Measurements from ENCODE around the gene USP36. TPM values are rescaled to one million over a fixed set of nuclear protein-coding genes. Genes with fewer than 3 reads are reported as not detected.
"Not testable (repeated sequence)": the region's sequence is repeated elsewhere in the genome, so short reads cannot be mapped to it uniquely, and the experiment has no call there.

USP36 gene
- total RNA-seq, 5 donors from 2014 or later (not counting 1 experiment from before 2014, with no cell fraction given), result 132 to 487 (median 143) TPM

DNA sequence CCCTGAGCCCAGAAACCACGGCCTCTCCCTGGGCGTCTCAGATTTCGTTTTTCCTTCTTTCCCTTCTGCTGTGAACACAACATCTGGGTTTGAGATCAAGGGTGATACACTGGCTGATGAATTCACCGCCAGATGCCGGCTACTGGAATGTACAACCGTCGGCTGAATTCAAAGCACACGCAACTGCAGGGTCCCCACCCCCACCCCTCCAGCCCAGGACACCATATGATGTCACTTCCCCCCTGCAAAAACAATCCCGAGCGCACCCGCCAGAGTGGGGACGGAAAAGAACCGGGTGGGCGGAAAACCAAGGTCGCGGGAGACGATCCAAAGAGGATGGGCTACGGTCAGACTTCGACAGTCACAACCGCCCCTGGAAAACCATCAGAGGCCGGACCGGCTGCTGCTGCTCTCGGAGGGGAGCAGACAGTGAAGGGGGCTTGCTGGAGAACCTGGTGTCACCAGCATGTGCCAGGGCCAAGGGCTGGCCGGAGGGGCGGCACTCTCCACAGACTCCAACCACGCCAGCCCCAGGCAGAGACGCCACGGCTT, 39.1 kb upstream of the USP36 start:
- peak; percentile 49 to 74 (median 51) for ATAC-seq (replicated peaks in 1 of 4)
- H3K36me3 Mint-ChIP-seq, result no peaks in the 10 kb centered on the region
- H3K27ac ChIP-seq (ENCODE audit: low read length), result peak overlapping the region; percentile 19
- H3K9me3 Mint-ChIP-seq, result no peaks in the 10 kb centered on the region
- H3K27ac Mint-ChIP-seq, result peak overlapping the region; percentile 74
- H3K4me1 ChIP-seq (ENCODE audit: control insufficient read depth in 1 of 2, extremely low read depth in 1 of 2, insufficient read depth in 2 of 2, low read length in 2 of 2), result peaks cover 2 to 39% of the 10 kb centered on the region in 2 experiments
- 38% methylated on average over 20 of the region's 28 CpGs for WGBS (ENCODE audit: insufficient coverage)
- no peaks in the 10 kb centered on the region for H3K9me3 ChIP-seq
- ChIA-PET CTCF (no interaction called here), POLR2A (no interaction called here)
- peaks cover 0 to 64% of the 10 kb centered on the region in 2 experiments for H3K27me3 ChIP-seq (replicated peaks in 1 of 2; ENCODE audit: control insufficient read depth in 2 of 2, extremely low read depth in 1 of 2, insufficient read depth in 2 of 2, low read length in 1 of 2)
- H3K4me1 Mint-ChIP-seq, result peaks cover 26 to 38% (median 27%) of the 10 kb centered on the region in 3 donors
- H3K27me3 Mint-ChIP-seq, result peaks cover 0 to 19% of the 10 kb centered on the region in 2 donors
- peak overlapping the region; percentile 25 to 52 for H3K4me3 ChIP-seq (ENCODE audit: control insufficient read depth in 1 of 2, extremely low read depth in 1 of 2, low read length in 1 of 2)
- H3K4me3 Mint-ChIP-seq, result peak overlapping the region; percentile 61 to 71 (median 64)
- DNase-seq, result peak in 24 of 35 experiments; percentile 8 to 56 (median 23)
- no peaks in the 10 kb centered on the region for H3K36me3 ChIP-seq (ENCODE audit: control insufficient read depth in 2 of 2, extremely low read depth in 1 of 2, insufficient read depth in 1 of 2, low read length in 1 of 2)

DNA sequence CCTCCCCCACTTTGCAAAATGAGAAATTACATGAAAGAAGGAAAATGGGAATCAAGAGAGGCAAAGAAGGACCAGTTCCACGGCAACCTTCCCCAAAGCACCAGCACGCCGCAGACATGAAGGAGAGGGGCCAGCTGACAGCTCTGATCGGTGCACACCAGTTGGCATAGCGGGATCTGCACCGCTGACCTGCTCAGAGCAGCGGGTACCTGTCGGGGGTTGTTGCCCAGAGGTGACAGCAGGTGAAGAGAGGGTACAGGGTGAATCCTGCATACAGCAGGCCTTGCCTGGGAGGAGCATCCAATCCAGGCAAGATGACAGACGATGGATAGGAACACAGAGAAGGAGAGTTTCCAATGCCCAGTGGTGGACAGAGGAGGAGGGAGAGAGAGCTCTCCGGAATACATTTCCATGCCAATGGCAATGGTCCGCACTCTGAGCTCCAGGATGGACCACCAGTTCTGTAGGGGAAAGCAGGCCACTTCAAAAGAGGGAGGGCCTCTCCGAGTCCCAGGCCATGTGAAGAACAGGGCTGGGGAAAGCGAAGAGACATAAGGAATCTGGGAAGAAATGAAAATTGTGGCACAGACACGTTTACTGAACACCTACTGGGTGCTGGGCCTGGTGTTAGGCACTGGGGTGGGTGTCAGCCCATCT, 38.4 kb upstream of the USP36 start:
- DNase-seq (no peak), ATAC-seq (replicated peaks in 1 of 4) (no peak)
- H3K9me3 ChIP-seq, result no peaks in the 10 kb centered on the region
- no peaks in the 10 kb centered on the region for H3K36me3 ChIP-seq (ENCODE audit: control insufficient read depth in 2 of 2, extremely low read depth in 1 of 2, insufficient read depth in 1 of 2, low read length in 1 of 2)
- CTCF ChIA-PET, result no interaction called here
- POLR2A ChIA-PET, result interaction anchor here in 1 of 2 donors (0.7 kb wide), 1 partner anchor 13 kb away, joined by 3 read pairs; no protein-coding TSS in a partner anchor
- peak overlapping the region; percentile 25 to 52 for H3K4me3 ChIP-seq (ENCODE audit: control insufficient read depth in 1 of 2, extremely low read depth in 1 of 2, low read length in 1 of 2)
- 89% methylated on average over 13 of the region's 14 CpGs for WGBS (ENCODE audit: insufficient coverage)
- H3K27ac Mint-ChIP-seq, result peak overlapping the region; percentile 40 to 74
- H3K27me3 Mint-ChIP-seq, result peaks cover 0 to 19% of the 10 kb centered on the region in 2 donors
- no peak overlapping the region for H3K27ac ChIP-seq (ENCODE audit: low read length)
- H3K27me3 ChIP-seq (replicated peaks in 1 of 2; ENCODE audit: control insufficient read depth in 2 of 2, extremely low read depth in 1 of 2, insufficient read depth in 2 of 2, low read length in 1 of 2), result peaks cover 0 to 57% of the 10 kb centered on the region in 2 experiments
- no peaks in the 10 kb centered on the region for H3K9me3 Mint-ChIP-seq
- peaks cover 2 to 34% of the 10 kb centered on the region in 2 experiments for H3K4me1 ChIP-seq (ENCODE audit: control insufficient read depth in 1 of 2, extremely low read depth in 1 of 2, insufficient read depth in 2 of 2, low read length in 2 of 2)
- H3K4me3 Mint-ChIP-seq, result peak overlapping the region; percentile 61 to 71 (median 64)
- H3K4me1 Mint-ChIP-seq, result peaks cover 26 to 38% (median 27%) of the 10 kb centered on the region in 3 donors
- H3K36me3 Mint-ChIP-seq, result no peaks in the 10 kb centered on the region

DNA sequence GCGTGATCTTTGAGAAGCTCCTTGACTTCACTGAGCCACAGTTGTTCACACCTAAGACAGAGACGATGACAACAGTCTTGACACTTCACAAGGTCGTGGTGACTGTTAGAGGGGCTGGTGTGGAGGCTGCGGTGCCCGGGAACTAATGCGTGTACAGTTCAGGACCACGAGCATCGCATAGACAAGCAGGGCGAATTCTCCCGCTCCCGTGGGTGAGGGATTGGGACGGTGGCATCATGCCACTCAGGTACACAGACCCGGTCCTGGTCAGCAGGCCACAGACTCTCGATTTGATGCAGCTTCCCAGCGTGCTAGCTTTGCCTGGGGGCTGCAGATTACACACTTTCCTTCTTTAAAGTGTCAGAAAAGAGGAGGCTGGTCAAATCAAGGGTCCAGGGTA, 37.6 kb upstream of the USP36 start:
- no peaks in the 10 kb centered on the region for H3K36me3 Mint-ChIP-seq
- no peaks in the 10 kb centered on the region for H3K9me3 ChIP-seq
- no peak overlapping the region for H3K4me3 ChIP-seq (ENCODE audit: control insufficient read depth in 1 of 2, extremely low read depth in 1 of 2, low read length in 1 of 2)
- H3K4me1 Mint-ChIP-seq, result peaks cover 24 to 37% (median 26%) of the 10 kb centered on the region in 3 donors
- DNase-seq (no peak), ATAC-seq (replicated peaks in 1 of 4) (no peak)
- ChIA-PET POLR2A (no interaction called here), CTCF (no interaction called here)
- peaks cover 2 to 26% of the 10 kb centered on the region in 2 experiments for H3K4me1 ChIP-seq (ENCODE audit: control insufficient read depth in 1 of 2, extremely low read depth in 1 of 2, insufficient read depth in 2 of 2, low read length in 2 of 2)
- H3K27me3 Mint-ChIP-seq, result peaks cover 0 to 19% of the 10 kb centered on the region in 2 donors
- peaks cover 0 to 53% of the 10 kb centered on the region in 2 experiments for H3K27me3 ChIP-seq (replicated peaks in 1 of 2; ENCODE audit: control insufficient read depth in 2 of 2, extremely low read depth in 1 of 2, insufficient read depth in 2 of 2, low read length in 1 of 2)
- H3K9me3 Mint-ChIP-seq, result no peaks in the 10 kb centered on the region
- peak overlapping the region in 1 of 3 donors; percentile 64 for H3K4me3 Mint-ChIP-seq
- WGBS (ENCODE audit: insufficient coverage), result 86% methylated on average over 15 of the region's 15 CpGs
- no peaks in the 10 kb centered on the region for H3K36me3 ChIP-seq (ENCODE audit: control insufficient read depth in 2 of 2, extremely low read depth in 1 of 2, insufficient read depth in 1 of 2, low read length in 1 of 2)
- H3K27ac Mint-ChIP-seq, result no peak overlapping the region
- no peak overlapping the region for H3K27ac ChIP-seq (ENCODE audit: low read length)

DNA sequence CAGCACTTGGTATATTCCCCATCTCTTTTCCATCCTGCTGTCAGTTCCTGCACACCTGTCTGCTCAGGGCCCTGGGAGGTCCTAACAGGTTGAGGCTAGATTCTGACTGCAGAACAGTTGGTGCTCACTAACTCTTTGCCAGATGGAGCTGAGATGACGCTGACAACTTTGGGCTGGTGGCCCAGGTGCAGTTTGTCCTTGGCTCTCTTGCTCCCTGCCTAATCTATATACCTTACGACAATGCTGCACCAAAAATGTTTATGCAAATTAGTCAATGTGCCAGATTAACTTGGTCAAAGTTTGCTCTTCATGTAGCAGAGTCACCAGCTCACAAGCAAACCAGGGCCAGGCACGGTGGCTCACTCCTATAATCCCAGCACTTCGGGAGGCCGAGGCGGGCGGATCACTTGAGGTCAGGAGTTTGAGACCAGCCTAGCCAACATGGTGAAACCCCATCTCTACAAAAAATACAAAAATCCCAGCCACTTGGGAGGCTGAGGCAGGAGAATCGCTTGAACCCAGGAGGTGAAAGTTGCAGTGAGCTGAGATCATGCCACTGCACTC, 36.4 kb upstream of the USP36 start:
- ATAC-seq (replicated peaks in 1 of 4); CTCF ChIA-PET; H3K4me3 Mint-ChIP-seq: not testable (repeated sequence)

DNA sequence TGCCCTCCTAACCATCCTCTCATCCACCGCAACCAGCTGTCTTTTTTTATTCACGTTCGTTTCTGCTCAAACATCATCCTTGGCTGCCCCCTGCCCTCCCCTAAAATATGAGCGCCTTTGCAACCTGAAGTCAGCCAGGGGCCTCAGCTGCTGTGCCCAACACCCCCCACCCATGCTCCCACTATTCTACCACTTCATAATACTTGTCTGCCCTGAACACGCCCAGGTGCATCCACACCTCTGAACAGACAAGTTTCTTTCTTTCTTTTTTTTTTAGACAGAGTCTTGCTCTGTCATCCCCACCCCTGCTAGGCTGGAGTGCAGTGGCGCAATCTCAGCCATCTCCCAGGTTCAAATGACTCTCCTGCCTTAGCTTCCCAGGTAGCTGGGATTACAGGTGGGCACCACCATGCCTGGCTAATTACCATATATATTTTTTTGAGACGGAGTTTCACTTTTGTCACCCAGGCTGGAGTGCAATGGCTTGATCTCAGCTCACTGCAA, 35.5 kb upstream of the USP36 start:
- Mint-ChIP-seq H3K4me1 (peaks cover 17 to 34% (median 17%) of the 10 kb centered on the region in 3 donors), H3K9me3 (no peaks in the 10 kb centered on the region), H3K27ac (no peak overlapping the region), H3K4me3 (no peak overlapping the region), H3K36me3 (no peaks in the 10 kb centered on the region), H3K27me3 (peaks cover 0 to 16% of the 10 kb centered on the region in 2 donors)
- ATAC-seq (replicated peaks in 1 of 4), result no peak
- Histone ChIP-seq H3K36me3 (ENCODE audit: control insufficient read depth in 2 of 2, extremely low read depth in 1 of 2, insufficient read depth in 1 of 2, low read length in 1 of 2) (no peaks in the 10 kb centered on the region), H3K4me1 (ENCODE audit: control insufficient read depth in 1 of 2, extremely low read depth in 1 of 2, insufficient read depth in 2 of 2, low read length in 2 of 2) (peaks cover 2 to 18% of the 10 kb centered on the region in 2 experiments), H3K27me3 (replicated peaks in 1 of 2; ENCODE audit: control insufficient read depth in 2 of 2, extremely low read depth in 1 of 2, insufficient read depth in 2 of 2, low read length in 1 of 2) (peaks cover 0 to 38% of the 10 kb centered on the region in 2 experiments), H3K27ac (ENCODE audit: low read length) (no peak overlapping the region), H3K4me3 (ENCODE audit: control insufficient read depth in 1 of 2, extremely low read depth in 1 of 2, low read length in 1 of 2) (no peak overlapping the region), H3K9me3 (no peaks in the 10 kb centered on the region)
- CTCF ChIA-PET, result no interaction called here
- POLR2A ChIA-PET, result no interaction called here
- 63% methylated on average over 5 of the region's 7 CpGs for WGBS (ENCODE audit: insufficient coverage)
- no peak for DNase-seq

More for the DNA sequence above, 36.4 kb upstream of the USP36 start:
- H3K4me3 ChIP-seq (ENCODE audit: control insufficient read depth in 1 of 2, extremely low read depth in 1 of 2, low read length in 1 of 2); H3K36me3 Mint-ChIP-seq; H3K9me3 Mint-ChIP-seq; POLR2A ChIA-PET; H3K27ac ChIP-seq (ENCODE audit: low read length); DNase-seq; H3K27ac Mint-ChIP-seq; H3K9me3 ChIP-seq; H3K36me3 ChIP-seq (ENCODE audit: control insufficient read depth in 2 of 2, extremely low read depth in 1 of 2, insufficient read depth in 1 of 2, low read length in 1 of 2): not testable (repeated sequence)
- Histone ChIP-seq H3K27me3 (replicated peaks in 1 of 2; ENCODE audit: control insufficient read depth in 2 of 2, extremely low read depth in 1 of 2, insufficient read depth in 2 of 2, low read length in 1 of 2) (peaks cover 0 to 41% of the 10 kb centered on the region in 2 experiments), H3K4me1 (ENCODE audit: control insufficient read depth in 1 of 2, extremely low read depth in 1 of 2, insufficient read depth in 2 of 2, low read length in 2 of 2) (peaks cover 2 to 18% of the 10 kb centered on the region in 2 experiments)
- H3K4me1 Mint-ChIP-seq, result peaks cover 17 to 34% (median 17%) of the 10 kb centered on the region in 3 donors
- 89% methylated on average over 4 of the region's 8 CpGs for WGBS (ENCODE audit: insufficient coverage)
- H3K27me3 Mint-ChIP-seq, result peaks cover 0 to 16% of the 10 kb centered on the region in 2 donors

DNA sequence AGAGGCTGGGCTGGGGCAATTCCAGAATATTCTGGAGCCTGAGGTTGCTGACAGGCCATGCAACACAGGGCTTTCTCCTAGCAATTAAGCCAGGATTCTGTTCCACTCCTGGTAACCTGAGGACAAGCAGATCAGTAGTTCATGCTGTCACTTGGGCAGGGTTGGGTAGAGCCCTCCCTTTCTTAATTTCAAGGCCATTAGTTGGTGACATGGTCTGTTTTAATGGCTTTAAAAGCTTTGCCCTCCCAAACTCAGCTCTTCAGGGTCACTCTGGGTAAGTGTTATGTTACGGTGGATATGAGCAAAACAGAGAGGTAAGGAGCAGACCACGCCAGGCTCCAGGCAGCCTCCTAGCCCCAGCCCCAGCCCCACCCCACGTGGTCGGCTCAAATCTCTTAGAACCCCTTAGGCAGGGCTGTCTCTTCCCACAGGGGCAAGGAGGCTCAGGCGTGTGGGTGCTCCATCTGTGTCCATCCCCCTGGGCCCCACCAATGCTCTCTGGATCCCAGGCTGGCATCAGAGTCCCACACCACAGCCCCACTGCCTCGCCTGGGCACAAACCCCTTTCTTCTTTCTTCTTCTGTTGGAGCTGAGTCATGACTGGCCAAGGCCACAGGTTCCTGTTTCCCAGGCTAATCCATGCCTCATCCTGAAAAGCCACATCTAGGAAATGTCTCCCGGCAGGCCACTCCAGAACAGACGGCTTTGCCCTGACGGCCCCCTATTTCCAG, 34.9 kb upstream of the USP36 start:
- ATAC-seq (replicated peaks in 1 of 4), result no peak
- peaks cover 0 to 32% of the 10 kb centered on the region in 2 experiments for H3K27me3 ChIP-seq (replicated peaks in 1 of 2; ENCODE audit: control insufficient read depth in 2 of 2, extremely low read depth in 1 of 2, insufficient read depth in 2 of 2, low read length in 1 of 2)
- no peaks in the 10 kb centered on the region for H3K36me3 ChIP-seq (ENCODE audit: control insufficient read depth in 2 of 2, extremely low read depth in 1 of 2, insufficient read depth in 1 of 2, low read length in 1 of 2)
- H3K27ac ChIP-seq (ENCODE audit: low read length), result no peak overlapping the region
- no peaks in the 10 kb centered on the region for H3K9me3 Mint-ChIP-seq
- no peaks in the 10 kb centered on the region for H3K36me3 Mint-ChIP-seq
- H3K27ac Mint-ChIP-seq, result no peak overlapping the region
- POLR2A ChIA-PET, result no interaction called here
- DNase-seq, result no peak
- peaks cover 17 to 34% (median 17%) of the 10 kb centered on the region in 3 donors for H3K4me1 Mint-ChIP-seq
- H3K27me3 Mint-ChIP-seq, result peaks cover 0 to 16% of the 10 kb centered on the region in 2 donors
- CTCF ChIA-PET, result no interaction called here
- peaks cover 2 to 18% of the 10 kb centered on the region in 2 experiments for H3K4me1 ChIP-seq (ENCODE audit: control insufficient read depth in 1 of 2, extremely low read depth in 1 of 2, insufficient read depth in 2 of 2, low read length in 2 of 2)
- WGBS (ENCODE audit: insufficient coverage), result 70% methylated on average over 7 of the region's 9 CpGs
- H3K4me3 ChIP-seq (ENCODE audit: control insufficient read depth in 1 of 2, extremely low read depth in 1 of 2, low read length in 1 of 2), result no peak overlapping the region
- H3K9me3 ChIP-seq, result no peaks in the 10 kb centered on the region
- H3K4me3 Mint-ChIP-seq, result no peak overlapping the region

All from T-cell (primary cell).